HCT116 (cell line): ENCODE measurements around the gene ST6GALNAC4. TPM values are rescaled to one million over a fixed set of nuclear protein-coding genes. Genes with fewer than 3 reads are reported as not detected.

Experiments
- ATAC-seq: fragments of 200-7000 bp; cut with Tn5 transposase; 2 replicates; pipeline ENCODE4 v1.9.1; 2020; ENCODE audit warnings: mild to moderate bottlenecking, moderate library complexity
- BruUV-seq: library from RNA; stranded (reverse); fragments of 400-500 nt; replicated peaks from 2 replicates; lab custom pipeline; 2021; lab: Mats Ljungman, UMichigan
- CTCF ChIA-PET: fragments of 300-600 bp; sonication (Branson Sonifier 250); formaldehyde crosslinking; loops from one replicate; lab custom pipeline; 2021; ENCODE audit warnings: antibody characterized with exemption; lab: Charles Lee
- POLR2A ChIA-PET: fragments of 300-600, 350-600 bp; sonication (Branson Sonifier 250); formaldehyde crosslinking; loops from one replicate; lab custom pipeline; 2021; ENCODE audit warnings: antibody characterized with exemption; lab: Charles Lee
- RAD21 ChIA-PET, 2 experiments: fragments of 300-600 bp; sonication (Branson Sonifier 250); formaldehyde crosslinking; loops; one replicate each; lab custom pipeline; 2023; ENCODE audit warnings: low total read pairs in 2 of 2; ENCODE audit not compliant: uncharacterized antibody in 2 of 2, unreplicated experiment in 2 of 2, low non-redundant PET in 1 of 2; lab: Charles Lee
- DNase-seq: peaks from one replicate; pipeline ENCODE4 v3.0.0-alpha.2; 2010; ENCODE audit warnings: low read depth, low spot score
- H2AFZ ChIP-seq: fragments of 200-600 bp; shearing (Covaris generic), sonication (generic); 2 replicates; pipeline ENCODE4 v1.6.1; 2017; ENCODE audit warnings: low read depth, mixed run types, mixed read lengths, antibody characterized with exemption, low read length; ENCODE audit not compliant: poor library complexity, severe bottlenecking
- H3K27ac ChIP-seq: 2 replicates; pipeline ENCODE4 v1.5.1; 2012; ENCODE audit warnings: low read depth, low read length
- H3K27me3 ChIP-seq: fragments of 200-600 bp; sonication (generic); 2 replicates; pipeline ENCODE4 v1.6.1; 2016; ENCODE audit warnings: mixed run types, low read length, mixed read lengths; ENCODE audit not compliant: insufficient read depth
- H3K36me3 ChIP-seq, 2 experiments: fragments of 200-500 bp in 1 of 2; fragments of 200-600 bp in 1 of 2; sonication (Bioruptor generic) in 1 of 2; sonication (generic) in 1 of 2; 2 replicates each; pipeline versions ENCODE4 v1.5.1 to v1.6.1; 2014 to 2016; ENCODE audit warnings: low read length in 2 of 2, inconsistent platforms in 1 of 2, mixed read lengths in 1 of 2, mixed run types in 1 of 2; ENCODE audit not compliant: insufficient read depth in 2 of 2, control insufficient read depth in 1 of 2
- H3K4me1 ChIP-seq, 2 experiments: fragments of 200-600 bp in 1 of 2; sonication (generic) in 1 of 2; 2 replicates each; pipeline versions ENCODE4 v1.5.1 to v1.6.1; 2012 to 2017; ENCODE audit warnings: low read length in 2 of 2, inconsistent platforms in 1 of 2, mild to moderate bottlenecking in 1 of 2, mixed read lengths in 1 of 2, mixed run types in 1 of 2, moderate library complexity in 1 of 2; ENCODE audit not compliant: insufficient read depth in 2 of 2, control insufficient read depth in 1 of 2
- H3K4me2 ChIP-seq: fragments of 200-600 bp; sonication (generic); 2 replicates; pipeline ENCODE4 v1.6.1; 2017; ENCODE audit warnings: mixed run types, low read length, mixed read lengths
- H3K4me3 ChIP-seq, 2 experiments: fragments of 200-600 bp in 1 of 2; sonication (generic) in 1 of 2; replicated peaks in 1 of 2; 2 replicates each; pipeline ENCODE4 v1.5.1; 2011 to 2016; ENCODE audit warnings: low read length in 2 of 2, control low read depth in 1 of 2, low read depth in 1 of 2, mild to moderate bottlenecking in 1 of 2, mixed read lengths in 1 of 2, mixed run types in 1 of 2
- H3K79me2 ChIP-seq: fragments of 200-600 bp; sonication (generic); 2 replicates; pipeline ENCODE4 v1.6.1; 2017; ENCODE audit warnings: mild to moderate bottlenecking, mixed run types, low read length, moderate library complexity, mixed read lengths; ENCODE audit not compliant: insufficient read depth
- H3K9ac ChIP-seq: fragments of 200-600 bp; sonication (generic); 2 replicates; pipeline ENCODE4 v1.6.1; 2016; ENCODE audit warnings: low read length, mixed read lengths
- H3K9me2 ChIP-seq: fragments of 200-600 bp; sonication (generic), shearing (Covaris generic); 2 replicates; pipeline ENCODE4 v1.6.1; 2017; ENCODE audit warnings: mixed run types, mild to moderate bottlenecking, moderate library complexity; ENCODE audit not compliant: insufficient read depth
- H3K9me3 ChIP-seq, 2 experiments: fragments of 200-500 bp in 1 of 2; fragments of 200-600 bp in 1 of 2; sonication (Bioruptor generic) in 1 of 2; sonication (generic) in 1 of 2; 2 replicates each; pipeline ENCODE4 v1.6.1; 2014 to 2017; ENCODE audit warnings: low read length in 2 of 2, mixed read lengths in 2 of 2, inconsistent platforms in 1 of 2, low read depth in 1 of 2, mild to moderate bottlenecking in 1 of 2, mixed run types in 1 of 2, moderate library complexity in 1 of 2; ENCODE audit not compliant: control insufficient read depth in 1 of 2, insufficient read depth in 1 of 2
- H4K20me1 ChIP-seq: fragments of 200-600 bp; sonication (generic), shearing (Covaris generic); 2 replicates; pipeline ENCODE4 v1.6.1; 2017; ENCODE audit warnings: mixed run types, mild to moderate bottlenecking, moderate library complexity; ENCODE audit not compliant: insufficient read depth
- EGR1 ChIP-seq: IDR thresholded peaks from 2 replicates; pipeline ENCODE4 v1.6.1; 2012; ENCODE audit warnings: low read depth
- EZH2phosphoT487 ChIP-seq: fragments of 200-600 bp; IDR thresholded peaks from 2 replicates; pipeline ENCODE4 v1.6.1; 2018; ENCODE audit warnings: antibody characterized with exemption, borderline replicate concordance
- FOSL1 ChIP-seq: IDR thresholded peaks from 2 replicates; pipeline ENCODE4 v1.6.1; 2012; ENCODE audit warnings: low read depth
- JUND ChIP-seq: IDR thresholded peaks from 2 replicates; pipeline ENCODE4 v1.6.1; 2012
- POLR2AphosphoS5 ChIP-seq: IDR thresholded peaks from 2 replicates; pipeline ENCODE4 v1.6.1; 2011; ENCODE audit warnings: mild to moderate bottlenecking, low read depth, low read length, moderate library complexity
- SP1 ChIP-seq: IDR thresholded peaks from 2 replicates; pipeline ENCODE4 v1.6.1; 2012; ENCODE audit warnings: low read depth
- SRF ChIP-seq: IDR thresholded peaks from 2 replicates; pipeline ENCODE4 v1.6.1; 2012; ENCODE audit warnings: low read depth
- YY1 ChIP-seq: IDR thresholded peaks from 2 replicates; pipeline ENCODE4 v1.6.1; 2011; ENCODE audit warnings: low read length, low read depth, moderate library complexity, mild to moderate bottlenecking; ENCODE audit not compliant: insufficient replicate concordance; ENCODE audit errors: extremely low read depth
- intact Hi-C: fragments of 100-400 bp; cut with micrococcal nuclease; formaldehyde crosslinking; loops from 2 replicates; pipeline ENCODE4 v1.10.0; 2022
- total RNA-seq: library from RNA; stranded (reverse); gene quantifications from one replicate; pipeline ENCODE4 v1.2.1, GENCODE V29; 2021; ENCODE audit not compliant: unreplicated experiment
- TF ChIP-seq, protein P1 (sequence below): IDR thresholded peaks from 2 replicates; pipeline ENCODE4 v1.6.1; 2012
- TF ChIP-seq, protein P2 (sequence below), 3 experiments: fragments of 200-600 bp in 1 of 3; sonication (generic) in 1 of 3; IDR thresholded peaks in 2 of 3; conservative IDR thresholded peaks in 1 of 3; 2 replicates each; pipeline ENCODE4 v1.5.1; 2012 to 2017; ENCODE audit warnings: low read depth in 2 of 3, low read length in 2 of 3, antibody characterized with exemption in 1 of 3, borderline replicate concordance in 1 of 3, control low read depth in 1 of 3, mild to moderate bottlenecking in 1 of 3, mixed read lengths in 1 of 3, mixed run types in 1 of 3, moderate library complexity in 1 of 3; ENCODE audit not compliant: insufficient read depth in 1 of 3

Gene ST6GALNAC4
- total RNA-seq, 1 experiment from 2014 or later: 49.4 TPM

DNA sequence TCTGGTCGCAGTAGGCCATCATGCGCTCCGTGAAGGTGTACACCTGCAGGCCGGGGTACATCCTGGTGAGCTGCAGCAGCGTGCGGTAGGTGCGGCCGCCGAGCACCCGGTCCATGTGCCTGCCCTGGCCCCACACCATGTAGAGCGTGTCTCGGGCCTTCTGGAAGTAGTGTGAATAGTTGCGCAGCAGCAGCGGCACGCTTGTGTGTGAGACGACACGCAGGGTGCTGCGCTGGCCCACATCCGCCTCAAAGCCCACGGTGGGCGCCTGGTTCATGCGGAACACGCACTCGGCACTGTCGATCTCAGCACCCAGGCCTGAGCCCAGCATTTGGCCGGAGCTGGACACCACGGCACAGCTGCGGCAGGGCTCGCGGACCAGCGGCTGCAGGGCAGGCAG lies 4.5 kb downstream of the ST6GALNAC4 start:
- ChIA-PET CTCF (interaction anchor here (1.6 kb wide), 1 partner anchor 177 kb away, joined by 4 read pairs; the partner anchor contains the start of gene TOR2A), POLR2A (no interaction called here)
- no peak overlapping the region for H3K4me3 ChIP-seq

More for the DNA sequence above, 4.5 kb downstream of the ST6GALNAC4 start:
- Histone ChIP-seq H3K4me1 (peaks cover 15 to 23% of the 10 kb centered on the region in 2 experiments), H3K27ac (no peak overlapping the region), H3K9me3 (no peaks in the 10 kb centered on the region), H3K27me3 (no peaks in the 10 kb centered on the region), H3K79me2 (peaks cover 18% of the 10 kb centered on the region), H3K9ac (no peak overlapping the region)
- no peak for DNase-seq
- TF ChIP-seq, protein P1, sequence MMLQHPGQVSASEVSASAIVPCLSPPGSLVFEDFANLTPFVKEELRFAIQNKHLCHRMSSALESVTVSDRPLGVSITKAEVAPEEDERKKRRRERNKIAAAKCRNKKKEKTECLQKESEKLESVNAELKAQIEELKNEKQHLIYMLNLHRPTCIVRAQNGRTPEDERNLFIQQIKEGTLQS: no peak
- TF ChIP-seq JUND: no peak
- TF ChIP-seq YY1: no peak
- no peak for TF ChIP-seq POLR2AphosphoS5
- no peak for TF ChIP-seq FOSL1
- TF ChIP-seq EGR1: no peak
- TF ChIP-seq, protein P2, sequence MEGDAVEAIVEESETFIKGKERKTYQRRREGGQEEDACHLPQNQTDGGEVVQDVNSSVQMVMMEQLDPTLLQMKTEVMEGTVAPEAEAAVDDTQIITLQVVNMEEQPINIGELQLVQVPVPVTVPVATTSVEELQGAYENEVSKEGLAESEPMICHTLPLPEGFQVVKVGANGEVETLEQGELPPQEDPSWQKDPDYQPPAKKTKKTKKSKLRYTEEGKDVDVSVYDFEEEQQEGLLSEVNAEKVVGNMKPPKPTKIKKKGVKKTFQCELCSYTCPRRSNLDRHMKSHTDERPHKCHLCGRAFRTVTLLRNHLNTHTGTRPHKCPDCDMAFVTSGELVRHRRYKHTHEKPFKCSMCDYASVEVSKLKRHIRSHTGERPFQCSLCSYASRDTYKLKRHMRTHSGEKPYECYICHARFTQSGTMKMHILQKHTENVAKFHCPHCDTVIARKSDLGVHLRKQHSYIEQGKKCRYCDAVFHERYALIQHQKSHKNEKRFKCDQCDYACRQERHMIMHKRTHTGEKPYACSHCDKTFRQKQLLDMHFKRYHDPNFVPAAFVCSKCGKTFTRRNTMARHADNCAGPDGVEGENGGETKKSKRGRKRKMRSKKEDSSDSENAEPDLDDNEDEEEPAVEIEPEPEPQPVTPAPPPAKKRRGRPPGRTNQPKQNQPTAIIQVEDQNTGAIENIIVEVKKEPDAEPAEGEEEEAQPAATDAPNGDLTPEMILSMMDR (IDR thresholded peaks at IDR 0.05 in 2 of 3, conservative IDR thresholded peaks at IDR 0.05 in 1 of 3; ENCODE audit: borderline replicate concordance in 1 of 3, insufficient read depth in 1 of 3, low read depth in 2 of 3, low read length in 2 of 3): no peak
- no peak for TF ChIP-seq SRF
- no peak for TF ChIP-seq EZH2phosphoT487
- no peak for TF ChIP-seq SP1
- TF ChIP-seq, all 23 proteins: peak for 0
- no peak overlapping the region for H3K4me2 ChIP-seq
- no peaks in the 10 kb centered on the region for H3K9me2 ChIP-seq
- RAD21 ChIA-PET: no interaction called here
- intact Hi-C loops: no loop called here
- no peak for ATAC-seq
- no peak overlapping the region for H2AFZ ChIP-seq
- no TSS peak for BruUV-seq
- peaks cover 3 to 32% of the 10 kb centered on the region in 2 experiments; a peak in 2 of 4 replicates for H3K36me3 ChIP-seq
- no peaks in the 10 kb centered on the region for H4K20me1 ChIP-seq
